Endodermal cell (in vitro differentiated cells): ENCODE measurements around the gene AMPH. TPM values are rescaled to one million over a fixed set of nuclear protein-coding genes. Genes with fewer than 3 reads are reported as not detected.

Experiments used
- DNase-seq: peaks from one replicate; pipeline ENCODE4 v3.0.0-alpha.2; 2017
- H3K27ac ChIP-seq: 2 replicates; pipeline ENCODE4 v1.5.1; 2013; ENCODE audit warnings: mild to moderate bottlenecking, low read depth, low read length, moderate library complexity
- H3K27me3 ChIP-seq: 2 replicates; pipeline ENCODE4 v1.6.1; 2013; ENCODE audit warnings: mild to moderate bottlenecking, low read length, moderate library complexity; ENCODE audit not compliant: insufficient read depth, control insufficient read depth, poor library complexity, severe bottlenecking
- H3K36me3 ChIP-seq: 2 replicates; pipeline ENCODE4 v1.7.0; 2013; ENCODE audit warnings: mild to moderate bottlenecking, low read length, moderate library complexity; ENCODE audit not compliant: control insufficient read depth, insufficient read depth
- H3K4me1 ChIP-seq: one replicate; pipeline ENCODE4 v1.7.0; 2013; ENCODE audit warnings: low read length; ENCODE audit not compliant: control insufficient read depth, insufficient read depth
- H3K4me3 ChIP-seq: 2 replicates; pipeline ENCODE4 v1.5.1; 2013; ENCODE audit warnings: mild to moderate bottlenecking, low read length, moderate library complexity
- H3K9ac ChIP-seq: 2 replicates; pipeline ENCODE4 v1.6.1; 2013; ENCODE audit warnings: mild to moderate bottlenecking, low read length, moderate library complexity; ENCODE audit not compliant: poor library complexity, severe bottlenecking; ENCODE audit errors: extremely low read depth
- H3K9me3 ChIP-seq: 2 replicates; pipeline ENCODE4 v1.6.1; 2013; ENCODE audit warnings: mild to moderate bottlenecking, low read length, moderate library complexity; ENCODE audit not compliant: control insufficient read depth
- H3K27ac Mint-ChIP-seq: 2 replicates; pipeline ENCODE4 v1.8.0; 2020; ENCODE audit warnings: mixed read lengths
- H3K27me3 Mint-ChIP-seq: 2 replicates; pipeline ENCODE4 v1.8.0; 2021; ENCODE audit warnings: mild to moderate bottlenecking, mixed read lengths; ENCODE audit not compliant: insufficient read depth
- H3K36me3 Mint-ChIP-seq: 2 replicates; pipeline ENCODE4 v1.8.0; 2020; ENCODE audit warnings: low read depth, mixed read lengths
- H3K4me1 Mint-ChIP-seq: 2 replicates; pipeline ENCODE4 v1.8.0; 2020; ENCODE audit warnings: mixed read lengths
- H3K4me3 Mint-ChIP-seq: 2 replicates; pipeline ENCODE4 v1.8.0; 2020; ENCODE audit warnings: mild to moderate bottlenecking, moderate library complexity, mixed read lengths
- H3K9me3 Mint-ChIP-seq: 2 replicates; pipeline ENCODE4 v1.8.0; 2020; ENCODE audit warnings: mild to moderate bottlenecking, mixed read lengths
- WGBS, 2 experiments: methylation state at CpG; one replicate each; pipeline versions ENCODE4 v1.1.5 to v1.1.7; 2013; ENCODE audit warnings: missing lambda C conversion rate in 2 of 2, mixed read lengths in 1 of 2; ENCODE audit not compliant: insufficient coverage in 1 of 2, insufficient read length in 1 of 2; 5-methylcytosine and 5-hydroxymethylcytosine counted together
- total RNA-seq, 2 donors: library from RNA; stranded (reverse); fragmentation: NEBNext Ultra II Directional in 1 of 2; extraction: Animal tissue kit (Norgen Biotek cat#: 25700) in 1 of 2; gene quantifications; 2 replicates in 1 of 2; 3 replicates in 1 of 2; pipeline ENCODE4 v1.2.1, GENCODE V29; 2021
- TF ChIP-seq, protein P1 (sequence below): fragments of 200-600 bp; sonication (generic); conservative IDR thresholded peaks from 2 replicates; pipeline ENCODE4 v1.5.0; 2021; ENCODE audit warnings: antibody characterized with exemption, mild to moderate bottlenecking

The AMPH gene
- total RNA-seq, 2 donors from 2014 or later: 3.5 to 5.5 TPM

DNA sequence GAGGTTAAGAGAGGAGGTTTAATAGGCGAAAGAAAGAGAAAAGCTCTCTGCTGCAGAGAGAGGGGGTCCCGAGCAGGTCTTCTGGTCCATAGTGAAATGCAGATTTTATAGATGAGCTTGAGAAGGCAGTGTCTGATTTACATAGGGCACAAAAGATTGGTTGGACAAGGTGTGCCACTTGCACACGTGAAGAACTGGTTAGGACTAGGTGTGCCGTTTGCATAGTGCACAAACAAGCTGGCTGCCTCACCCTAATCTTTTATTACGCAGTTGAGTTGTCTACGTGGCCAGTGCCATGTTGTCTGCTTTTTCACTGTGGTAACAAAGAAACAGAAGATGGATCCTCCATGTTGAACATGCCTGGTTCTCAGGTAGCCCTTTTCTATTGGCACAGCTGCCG lies 82.6 kb downstream of the AMPH start:
- Mint-ChIP-seq H3K4me3 (no peak overlapping the region), H3K36me3 (no peaks in the 10 kb centered on the region), H3K27me3 (no peaks in the 10 kb centered on the region), H3K9me3 (no peaks in the 10 kb centered on the region), H3K4me1 (no peaks in the 10 kb centered on the region), H3K27ac (no peak overlapping the region)
- no peak overlapping the region for H3K27ac ChIP-seq
- no peak overlapping the region for H3K4me3 ChIP-seq
- no peak overlapping the region for H3K9ac ChIP-seq
- H3K4me1 ChIP-seq: no peaks in the 10 kb centered on the region
- WGBS, 2 experiments: 94 to 96% methylated on average over 7 of the region's 7 CpGs
- H3K27me3 ChIP-seq: no peaks in the 10 kb centered on the region
- TF ChIP-seq, protein P1, sequence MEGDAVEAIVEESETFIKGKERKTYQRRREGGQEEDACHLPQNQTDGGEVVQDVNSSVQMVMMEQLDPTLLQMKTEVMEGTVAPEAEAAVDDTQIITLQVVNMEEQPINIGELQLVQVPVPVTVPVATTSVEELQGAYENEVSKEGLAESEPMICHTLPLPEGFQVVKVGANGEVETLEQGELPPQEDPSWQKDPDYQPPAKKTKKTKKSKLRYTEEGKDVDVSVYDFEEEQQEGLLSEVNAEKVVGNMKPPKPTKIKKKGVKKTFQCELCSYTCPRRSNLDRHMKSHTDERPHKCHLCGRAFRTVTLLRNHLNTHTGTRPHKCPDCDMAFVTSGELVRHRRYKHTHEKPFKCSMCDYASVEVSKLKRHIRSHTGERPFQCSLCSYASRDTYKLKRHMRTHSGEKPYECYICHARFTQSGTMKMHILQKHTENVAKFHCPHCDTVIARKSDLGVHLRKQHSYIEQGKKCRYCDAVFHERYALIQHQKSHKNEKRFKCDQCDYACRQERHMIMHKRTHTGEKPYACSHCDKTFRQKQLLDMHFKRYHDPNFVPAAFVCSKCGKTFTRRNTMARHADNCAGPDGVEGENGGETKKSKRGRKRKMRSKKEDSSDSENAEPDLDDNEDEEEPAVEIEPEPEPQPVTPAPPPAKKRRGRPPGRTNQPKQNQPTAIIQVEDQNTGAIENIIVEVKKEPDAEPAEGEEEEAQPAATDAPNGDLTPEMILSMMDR: no peak
- DNase-seq: no peak
- H3K36me3 ChIP-seq: no peaks in the 10 kb centered on the region
- no peaks in the 10 kb centered on the region for H3K9me3 ChIP-seq

DNA sequence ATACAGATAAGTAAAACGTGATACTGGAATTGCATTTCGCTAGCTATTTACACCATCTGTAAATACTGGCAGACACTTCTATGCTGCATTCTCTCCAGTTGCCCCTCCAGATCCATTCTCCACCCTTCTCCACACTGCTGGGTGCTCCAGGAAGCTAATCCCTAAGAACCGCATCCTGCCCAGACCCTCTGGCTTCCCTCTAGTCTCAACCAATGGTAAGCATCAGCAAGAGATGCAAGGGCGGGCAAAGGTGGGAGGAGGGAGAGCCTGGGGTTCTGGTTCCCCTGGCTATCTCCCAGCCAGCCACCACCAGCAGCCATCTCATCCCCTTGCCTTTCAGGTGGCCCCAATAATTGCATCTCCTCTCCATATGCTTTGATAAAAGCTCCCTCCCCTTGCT lies 84.4 kb downstream of the AMPH start:
- Mint-ChIP-seq H3K27me3 (no peaks in the 10 kb centered on the region), H3K9me3 (no peaks in the 10 kb centered on the region), H3K4me3 (no peak overlapping the region), H3K36me3 (no peaks in the 10 kb centered on the region), H3K4me1 (no peaks in the 10 kb centered on the region), H3K27ac (no peak overlapping the region)
- WGBS, 2 experiments: 63 to 79% methylated on average over 2 to 4 of the region's 4 CpGs
- no peaks in the 10 kb centered on the region for H3K9me3 ChIP-seq
- TF ChIP-seq, protein P1: no peak
- no peak overlapping the region for H3K27ac ChIP-seq
- no peaks in the 10 kb centered on the region for H3K4me1 ChIP-seq
- H3K4me3 ChIP-seq: no peak overlapping the region
- H3K9ac ChIP-seq: no peak overlapping the region
- peak; percentile 41 for DNase-seq
- no peaks in the 10 kb centered on the region for H3K36me3 ChIP-seq
- H3K27me3 ChIP-seq: no peaks in the 10 kb centered on the region

- Histone ChIP-seq H3K27ac (no peak overlapping the region), H3K9me3 (no peaks in the 10 kb centered on the region), H3K4me3 (no peak overlapping the region), H3K4me1 (no peaks in the 10 kb centered on the region), H3K9ac (no peak overlapping the region), H3K27me3 (no peaks in the 10 kb centered on the region), H3K36me3 (no peaks in the 10 kb centered on the region)
- Mint-ChIP-seq H3K27ac (no peak overlapping the region), H3K4me3 (no peak overlapping the region), H3K4me1 (no peaks in the 10 kb centered on the region), H3K36me3 (no peaks in the 10 kb centered on the region), H3K27me3 (no peaks in the 10 kb centered on the region), H3K9me3 (no peaks in the 10 kb centered on the region)
- DNase-seq: peak; percentile 45
- TF ChIP-seq, protein P1: peak; percentile 64
- 77 to 89% methylated on average over 3 of the region's 3 CpGs for WGBS, 2 experiments
Observed at GRCh38 chr7:38545977-38546376, 85.2 kb downstream of the AMPH start.
